WTC11 (cell line): Measurements from ENCODE around the gene NDUFAF8.

ENCODE experiments used
- CTCF ChIP-seq: fragments of 200-600 bp; IDR thresholded peaks from 2 replicates; pipeline ENCODE4 v1.8.0; 2022; ENCODE audit warnings: antibody characterized with exemption
- E2F1 ChIP-seq: sonication (generic); formaldehyde crosslinking; IDR thresholded peaks from 2 replicates; pipeline ENCODE4 v1.8.0; 2022; ENCODE audit warnings: mild to moderate bottlenecking, missing genetic modification reagents
- MAX ChIP-seq: sonication (generic); formaldehyde crosslinking; IDR thresholded peaks from 2 replicates; pipeline ENCODE4 v1.8.0; 2022; ENCODE audit warnings: mild to moderate bottlenecking, missing genetic modification reagents
- SP1 ChIP-seq: sonication (generic); formaldehyde crosslinking; conservative IDR thresholded peaks from 2 replicates; pipeline ENCODE4 v1.8.1; 2022; ENCODE audit warnings: missing genetic modification reagents
- TCF7 ChIP-seq: sonication (generic); formaldehyde crosslinking; IDR thresholded peaks from 2 replicates; pipeline ENCODE4 v1.8.0; 2022; ENCODE audit warnings: mild to moderate bottlenecking, low read depth, missing genetic modification reagents, moderate library complexity
- ZNF425 ChIP-seq: fragments of 250-450 bp; sonication (Bioruptor Pico); conservative IDR thresholded peaks from 2 replicates; pipeline ENCODE4 v1.9.0; 2021; ENCODE audit warnings: mild to moderate bottlenecking
- ZNF512 ChIP-seq: sonication (generic); formaldehyde crosslinking; IDR thresholded peaks from 2 replicates; pipeline ENCODE4 v1.8.1; 2022; ENCODE audit warnings: missing genetic modification reagents, borderline replicate concordance
- ZSCAN18 ChIP-seq: fragments of 250-450 bp; sonication (Bioruptor Pico); IDR thresholded peaks from 2 replicates; pipeline ENCODE4 v2.1.2; 2022; ENCODE audit warnings: mild to moderate bottlenecking, moderate library complexity

- TF ChIP-seq SP1, result no peak
- TF ChIP-seq MAX (CRISPR knock-in tag), result no peak
- no peak for TF ChIP-seq CTCF
- TF ChIP-seq ZNF512 (CRISPR knock-in tag), result no peak
- no peak for TF ChIP-seq E2F1 (CRISPR knock-in tag)
- no peak for TF ChIP-seq TCF7
- TF ChIP-seq ZSCAN18 (CRISPR knock-in tag), result no peak
- no peak for TF ChIP-seq ZNF425 (CRISPR knock-in tag)
Measured at GRCh38 chr17:81221842-81222619, 17.1 kb upstream of the NDUFAF8 start.
